ENCODE results near the gene HTR3E.

DNA sequence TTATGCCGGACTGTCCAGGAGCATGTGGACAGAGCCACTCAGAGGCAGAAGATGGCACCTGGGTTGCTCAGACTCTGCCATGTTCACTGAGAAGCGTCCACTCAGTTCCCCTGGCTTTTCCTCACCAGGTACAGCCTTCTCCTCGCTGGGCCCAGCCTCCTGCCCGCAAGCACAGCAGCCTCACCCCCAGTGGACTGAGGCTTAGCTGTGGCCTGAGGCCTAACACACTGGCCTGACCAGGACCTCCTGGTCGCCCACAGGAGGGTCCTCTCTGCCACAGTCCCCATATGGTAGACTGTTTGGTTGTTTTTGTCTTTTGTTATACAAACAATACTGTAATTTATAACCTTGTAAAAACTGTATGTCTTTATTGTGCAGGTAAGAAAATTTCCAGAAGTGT is 28.5 kb upstream of the HTR3E start:
- TF ChIP-seq CTCF (IDR thresholded peaks at IDR 0.05) (no peak), POLR2A (IDR thresholded peaks at IDR 0.05) (no peak)

All from adrenal gland (tissue), 5 donors.